Measurements from ENCODE around the gene LRRC36. TPM values are rescaled to one million over a fixed set of nuclear protein-coding genes. Genes with fewer than 3 reads are reported as not detected.
A peak's percentile ranks its signal among the peaks of the same experiment; 100 is the strongest.

LRRC36 gene
- total RNA-seq, 3 donors from 2014 or later, result not detected

- no peak for ATAC-seq
- no peaks in the 10 kb centered on the region for H3K36me3 Mint-ChIP-seq (ENCODE audit: insufficient read depth)
- peaks cover 4% of the 10 kb centered on the region for H3K4me1 Mint-ChIP-seq (ENCODE audit: low read depth)
- DNase-seq, result no peak
- no peaks in the 10 kb centered on the region for H3K9me3 Mint-ChIP-seq
- no peak overlapping the region for H3K4me3 Mint-ChIP-seq
- no peaks in the 10 kb centered on the region for H3K27me3 Mint-ChIP-seq (ENCODE audit: low read depth)
Observed at GRCh38 chr16:67305216-67306071, 21.2 kb upstream of the LRRC36 start.

- no peak for DNase-seq
- Mint-ChIP-seq H3K4me1 (ENCODE audit: low read depth) (peaks cover 27% of the 10 kb centered on the region), H3K27me3 (ENCODE audit: low read depth) (no peaks in the 10 kb centered on the region), H3K9me3 (no peaks in the 10 kb centered on the region), H3K4me3 (no peak overlapping the region), H3K36me3 (ENCODE audit: insufficient read depth) (no peaks in the 10 kb centered on the region)
- ATAC-seq, result no peak
Observed at GRCh38 chr16:67310561-67310960, 16.1 kb upstream of the LRRC36 start.

- Mint-ChIP-seq H3K27me3 (ENCODE audit: low read depth) (no peaks in the 10 kb centered on the region), H3K9me3 (no peaks in the 10 kb centered on the region), H3K36me3 (ENCODE audit: insufficient read depth) (no peaks in the 10 kb centered on the region), H3K4me3 (no peak overlapping the region), H3K4me1 (ENCODE audit: low read depth) (peaks cover 27% of the 10 kb centered on the region)
- DNase-seq (peak; percentile 44), ATAC-seq (peak; percentile 98)
Observed at GRCh38 chr16:67311607-67312488, 14.8 kb upstream of the LRRC36 start.

GRCh38 chr16:67312719-67313118, 13.9 kb upstream of the LRRC36 start:
- H3K27me3 Mint-ChIP-seq (ENCODE audit: low read depth), result no peaks in the 10 kb centered on the region
- no peak for ATAC-seq
- no peaks in the 10 kb centered on the region for H3K9me3 Mint-ChIP-seq
- H3K4me3 Mint-ChIP-seq, result peak overlapping the region; percentile 43
- DNase-seq, result no peak
- peaks cover 27% of the 10 kb centered on the region for H3K4me1 Mint-ChIP-seq (ENCODE audit: low read depth)
- H3K36me3 Mint-ChIP-seq (ENCODE audit: insufficient read depth), result no peaks in the 10 kb centered on the region

GRCh38 chr16:67317853-67318252, 8.8 kb upstream of the LRRC36 start:
- H3K4me1 Mint-ChIP-seq (ENCODE audit: low read depth), result peaks cover under 1% of the 10 kb centered on the region
- no peaks in the 10 kb centered on the region for H3K9me3 Mint-ChIP-seq
- H3K27me3 Mint-ChIP-seq (ENCODE audit: low read depth), result peaks cover 32% of the 10 kb centered on the region
- H3K36me3 Mint-ChIP-seq (ENCODE audit: insufficient read depth), result no peaks in the 10 kb centered on the region
- ATAC-seq (no peak), DNase-seq (no peak)
- H3K4me3 Mint-ChIP-seq, result no peak overlapping the region

GRCh38 chr16:67326115-67326471, 522 bp upstream of the LRRC36 start:
- DNase-seq (no peak), ATAC-seq (no peak)
- Mint-ChIP-seq H3K36me3 (ENCODE audit: insufficient read depth) (no peaks in the 10 kb centered on the region), H3K9me3 (no peaks in the 10 kb centered on the region), H3K4me3 (peak overlapping the region; percentile 84), H3K27me3 (ENCODE audit: low read depth) (peaks cover 47% of the 10 kb centered on the region), H3K4me1 (ENCODE audit: low read depth) (peaks cover 14% of the 10 kb centered on the region)

GRCh38 chr16:67327743-67328142, 1.1 kb downstream of the LRRC36 start:
- no peaks in the 10 kb centered on the region for H3K36me3 Mint-ChIP-seq (ENCODE audit: insufficient read depth)
- no peaks in the 10 kb centered on the region for H3K9me3 Mint-ChIP-seq
- no peak for ATAC-seq
- peaks cover 37% of the 10 kb centered on the region for H3K27me3 Mint-ChIP-seq (ENCODE audit: low read depth)
- DNase-seq, result no peak
- peaks cover 14% of the 10 kb centered on the region for H3K4me1 Mint-ChIP-seq (ENCODE audit: low read depth)
- no peak overlapping the region for H3K4me3 Mint-ChIP-seq

GRCh38 chr16:67329901-67330300, 3.3 kb downstream of the LRRC36 start:
- peaks cover 14% of the 10 kb centered on the region for H3K4me1 Mint-ChIP-seq (ENCODE audit: low read depth)
- peaks cover 3% of the 10 kb centered on the region for H3K9me3 Mint-ChIP-seq
- H3K36me3 Mint-ChIP-seq (ENCODE audit: insufficient read depth), result no peaks in the 10 kb centered on the region
- ATAC-seq (no peak), DNase-seq (no peak)
- no peak overlapping the region for H3K4me3 Mint-ChIP-seq
- H3K27me3 Mint-ChIP-seq (ENCODE audit: low read depth), result peaks cover 21% of the 10 kb centered on the region

GRCh38 chr16:67333315-67333714, 6.7 kb downstream of the LRRC36 start:
- Mint-ChIP-seq H3K36me3 (ENCODE audit: insufficient read depth) (no peaks in the 10 kb centered on the region), H3K9me3 (peaks cover 10% of the 10 kb centered on the region)
- ATAC-seq, result no peak

GRCh38 chr16:67336116-67336515, 9.5 kb downstream of the LRRC36 start:
- no peak overlapping the region for H3K4me3 Mint-ChIP-seq
- ATAC-seq (no peak), DNase-seq (no peak)
- no peaks in the 10 kb centered on the region for H3K4me1 Mint-ChIP-seq (ENCODE audit: low read depth)
- H3K36me3 Mint-ChIP-seq (ENCODE audit: insufficient read depth), result no peaks in the 10 kb centered on the region
- peaks cover 10% of the 10 kb centered on the region for H3K9me3 Mint-ChIP-seq
- H3K27me3 Mint-ChIP-seq (ENCODE audit: low read depth), result peaks cover 12% of the 10 kb centered on the region

More at GRCh38 chr16:67333315-67333714, 6.7 kb downstream of the LRRC36 start:
- Mint-ChIP-seq H3K4me1 (ENCODE audit: low read depth) (no peaks in the 10 kb centered on the region), H3K4me3 (no peak overlapping the region), H3K27me3 (ENCODE audit: low read depth) (peaks cover 7% of the 10 kb centered on the region)
- DNase-seq, result no peak

GRCh38 chr16:67336648-67337047, 10.0 kb downstream of the LRRC36 start:
- peaks cover 10% of the 10 kb centered on the region for H3K9me3 Mint-ChIP-seq
- no peak for ATAC-seq
- H3K36me3 Mint-ChIP-seq (ENCODE audit: insufficient read depth), result no peaks in the 10 kb centered on the region
- DNase-seq, result no peak
- H3K4me3 Mint-ChIP-seq, result no peak overlapping the region
- H3K4me1 Mint-ChIP-seq (ENCODE audit: low read depth), result no peaks in the 10 kb centered on the region
- peaks cover 12% of the 10 kb centered on the region for H3K27me3 Mint-ChIP-seq (ENCODE audit: low read depth)

GRCh38 chr16:67339453-67339852, 12.8 kb downstream of the LRRC36 start:
- peaks cover 16% of the 10 kb centered on the region for H3K27me3 Mint-ChIP-seq (ENCODE audit: low read depth)

GRCh38 chr16:67341250-67341649, 14.6 kb downstream of the LRRC36 start:
- Mint-ChIP-seq H3K9me3 (no peaks in the 10 kb centered on the region), H3K4me3 (no peak overlapping the region), H3K27me3 (ENCODE audit: low read depth) (peaks cover 16% of the 10 kb centered on the region), H3K4me1 (ENCODE audit: low read depth) (no peaks in the 10 kb centered on the region), H3K36me3 (ENCODE audit: insufficient read depth) (no peaks in the 10 kb centered on the region)
- ATAC-seq, result no peak
- no peak for DNase-seq

More at GRCh38 chr16:67339453-67339852, 12.8 kb downstream of the LRRC36 start:
- ATAC-seq, result no peak
- Mint-ChIP-seq H3K36me3 (ENCODE audit: insufficient read depth) (no peaks in the 10 kb centered on the region), H3K4me1 (ENCODE audit: low read depth) (no peaks in the 10 kb centered on the region), H3K9me3 (peaks cover 10% of the 10 kb centered on the region), H3K4me3 (no peak overlapping the region)
- DNase-seq, result no peak

- Mint-ChIP-seq H3K27me3 (ENCODE audit: low read depth) (peaks cover 15% of the 10 kb centered on the region), H3K4me1 (ENCODE audit: low read depth) (no peaks in the 10 kb centered on the region), H3K9me3 (no peaks in the 10 kb centered on the region), H3K4me3 (no peak overlapping the region), H3K36me3 (ENCODE audit: insufficient read depth) (no peaks in the 10 kb centered on the region)
- no peak for ATAC-seq
- DNase-seq, result no peak
Observed at GRCh38 chr16:67342616-67343015, 16.0 kb downstream of the LRRC36 start.

All from activated T-cell treated with anti-CD3 and anti-CD28 coated beads, Interleukin-2, amount 50 U/mL, for 4 hours (primary cell).